SIG-M5 treated with dmso at 0.1 percent for 504 hours (cell line): ENCODE data around the gene DIP2B.
"Not testable (repeated sequence)": the region's sequence is repeated elsewhere in the genome, so short reads cannot be mapped to it uniquely, and the experiment has no call there.

ENCODE experiments used
- DNase-seq: peaks from one replicate; lab custom pipeline; 2025; ENCODE audit not compliant: unreplicated experiment; lab: John Stamatoyannopoulos, UW

DIP2B gene

DNA sequence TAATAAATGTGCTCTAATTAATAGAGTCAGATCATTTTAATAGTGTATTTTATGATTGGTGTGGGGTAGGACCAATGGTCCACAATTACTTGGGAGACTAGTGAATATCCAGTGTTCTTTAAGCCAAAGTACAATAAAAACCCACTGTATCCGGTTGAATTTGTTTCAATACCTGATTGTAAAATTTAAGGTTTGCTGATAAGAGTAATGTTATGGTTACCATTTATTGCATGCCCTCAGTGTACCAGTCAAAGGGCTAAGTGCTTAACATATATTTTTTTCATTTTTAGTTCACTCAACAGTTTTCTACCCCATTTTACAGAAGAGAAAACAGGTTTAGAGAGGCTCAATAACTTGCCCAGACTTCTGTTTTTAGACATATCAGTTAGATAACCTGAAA, 161.2 kb downstream of the DIP2B start:
- no peak for DNase-seq

DNA sequence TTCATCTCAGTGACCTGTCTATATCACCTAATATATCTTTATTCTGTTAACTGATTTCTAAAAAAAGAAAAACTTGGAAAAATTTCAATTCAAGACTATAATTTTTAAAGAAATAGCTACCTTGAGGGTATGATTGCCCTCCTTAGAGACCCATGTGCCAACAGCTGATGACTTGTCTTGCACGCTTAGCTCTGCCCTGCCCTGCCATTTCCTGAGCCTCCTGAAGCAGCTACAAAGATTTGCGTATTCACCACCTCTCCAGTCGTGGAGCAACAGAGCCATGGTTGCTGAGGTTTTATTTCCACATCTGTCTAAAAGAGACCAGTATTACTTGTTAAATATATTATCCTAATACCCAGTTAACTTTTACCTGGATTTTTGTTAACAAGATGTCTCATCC, 167.4 kb downstream of the DIP2B start:
- DNase-seq: no peak

DNA sequence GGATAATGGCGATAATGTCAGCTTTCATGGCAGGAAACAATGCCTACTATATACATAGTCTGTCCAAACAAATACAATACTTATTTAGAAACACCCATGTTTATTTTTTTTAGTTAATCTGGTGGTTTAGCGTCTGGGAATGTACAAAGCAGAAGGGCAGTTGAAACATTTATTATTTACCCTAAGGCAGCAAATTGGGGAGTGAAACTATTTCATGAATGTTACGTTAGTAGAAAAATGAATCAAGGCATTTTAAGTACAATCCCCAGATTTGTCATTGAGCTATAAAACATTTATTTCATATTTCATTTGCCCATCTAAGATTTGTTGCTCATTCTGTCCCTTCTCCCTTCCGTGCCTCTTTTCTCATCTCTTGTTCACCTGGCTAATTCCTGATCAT, 172.0 kb downstream of the DIP2B start:
- no peak for DNase-seq

DNA sequence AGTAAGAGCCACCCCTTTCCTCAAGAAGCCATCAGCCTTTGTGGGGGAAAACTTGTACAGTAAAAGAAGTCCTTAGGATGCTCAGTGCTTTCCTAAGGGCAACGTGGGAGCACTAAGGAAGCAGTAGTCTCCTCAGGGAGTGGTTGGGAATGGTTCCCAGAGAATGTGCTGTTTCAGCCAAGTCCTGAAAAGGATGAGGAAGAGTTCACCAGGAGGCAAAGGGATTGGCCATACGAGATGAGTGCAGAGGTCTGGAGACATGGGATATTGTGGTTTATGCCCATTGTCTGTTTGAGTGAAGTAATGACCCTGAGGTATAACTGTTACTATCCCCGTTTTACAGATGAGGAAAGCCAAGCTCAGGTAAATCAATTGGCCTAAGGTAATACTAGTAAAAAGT, 173.1 kb downstream of the DIP2B start:
- no peak for DNase-seq

DNA sequence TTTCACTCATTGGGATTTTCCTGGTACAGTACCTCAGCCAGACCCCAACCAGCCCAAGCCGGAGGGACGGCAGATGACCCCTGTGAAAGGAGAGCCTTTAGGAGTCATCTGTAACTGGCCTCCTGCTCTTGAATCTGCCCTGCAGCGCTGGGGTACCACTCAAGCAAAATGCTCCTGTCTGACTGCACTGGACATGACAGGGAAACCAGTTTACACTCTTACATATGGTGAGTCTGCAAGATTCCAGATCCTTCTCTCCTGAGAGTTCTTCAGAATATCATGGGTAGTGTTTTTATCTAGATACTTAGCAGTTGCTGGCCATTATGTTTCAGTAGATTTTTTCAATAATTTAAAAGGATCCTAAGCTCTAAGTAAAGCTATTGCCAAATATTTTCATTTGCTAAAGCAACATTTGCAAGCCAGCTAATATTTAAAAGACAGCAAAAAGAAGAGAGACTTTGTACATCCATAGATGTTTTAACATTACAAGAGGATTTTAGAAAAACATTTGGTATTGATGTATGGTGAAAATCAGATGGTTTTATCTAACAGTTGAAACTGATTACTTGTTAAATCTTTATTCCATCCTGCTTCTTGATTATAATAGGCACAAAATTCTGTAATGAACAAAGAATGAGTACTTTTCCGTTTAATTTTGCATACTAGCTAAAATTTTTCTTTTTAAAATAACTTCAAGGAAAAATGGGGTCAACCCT, 174.0 kb downstream of the DIP2B start:
- no peak for DNase-seq

DNA sequence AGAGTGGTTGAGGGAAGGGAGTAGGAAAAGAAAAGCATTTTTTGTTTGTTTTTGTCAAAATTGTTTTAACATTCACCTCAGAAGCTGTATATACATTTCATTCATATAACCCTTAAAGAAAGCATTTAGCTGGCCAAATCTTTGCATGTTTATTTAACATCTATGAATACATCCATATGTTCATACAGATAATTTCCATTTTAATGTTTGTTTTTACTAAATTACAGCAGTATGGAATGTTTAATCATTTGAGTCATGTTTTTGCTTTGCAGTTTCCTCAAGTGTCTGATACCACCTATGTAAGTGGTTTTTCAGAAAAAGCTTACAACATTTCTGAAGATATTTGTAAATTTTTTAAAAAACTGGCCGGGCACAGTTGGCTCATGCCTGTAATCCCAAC, 174.8 kb downstream of the DIP2B start:
- no peak for DNase-seq

DNA sequence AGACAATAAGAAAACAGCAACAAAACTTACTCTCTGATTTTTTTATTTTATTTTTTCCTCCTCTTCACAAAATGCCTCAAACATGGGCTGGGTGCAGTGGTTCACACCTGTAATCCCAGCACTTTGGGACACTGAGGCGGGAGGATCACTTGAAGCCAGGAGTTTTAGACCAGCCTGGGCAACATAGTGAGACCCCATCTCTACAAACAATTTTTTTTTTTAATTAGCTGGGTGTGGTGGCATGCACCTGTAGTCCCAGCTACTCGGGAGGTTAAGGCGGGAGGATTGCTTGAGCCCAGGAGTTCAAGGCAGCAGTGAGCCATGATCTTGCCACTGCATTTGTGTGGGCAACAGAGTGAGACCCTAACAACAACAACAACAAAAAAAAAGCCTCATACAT, 176.3 kb downstream of the DIP2B start:
- not testable (repeated sequence) for DNase-seq

DNA sequence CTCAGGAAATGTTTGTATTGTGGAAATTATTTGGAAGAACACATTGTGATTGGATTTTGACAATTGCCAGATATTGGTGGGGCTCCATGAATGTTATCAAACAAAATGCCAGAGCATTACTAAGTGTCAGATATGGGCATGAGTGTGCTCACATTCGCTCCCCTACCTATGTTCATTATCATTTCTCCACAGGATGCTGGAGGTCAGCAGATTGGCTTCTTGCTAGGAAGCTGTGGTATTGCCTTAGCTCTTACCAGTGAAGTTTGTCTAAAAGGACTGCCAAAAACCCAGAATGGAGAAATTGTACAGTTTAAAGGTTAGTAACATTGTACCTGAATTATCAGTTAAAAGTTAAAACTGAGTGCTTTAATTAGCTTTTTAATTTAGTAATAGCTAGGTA, 180.9 kb downstream of the DIP2B start:
- DNase-seq: no peak

DNA sequence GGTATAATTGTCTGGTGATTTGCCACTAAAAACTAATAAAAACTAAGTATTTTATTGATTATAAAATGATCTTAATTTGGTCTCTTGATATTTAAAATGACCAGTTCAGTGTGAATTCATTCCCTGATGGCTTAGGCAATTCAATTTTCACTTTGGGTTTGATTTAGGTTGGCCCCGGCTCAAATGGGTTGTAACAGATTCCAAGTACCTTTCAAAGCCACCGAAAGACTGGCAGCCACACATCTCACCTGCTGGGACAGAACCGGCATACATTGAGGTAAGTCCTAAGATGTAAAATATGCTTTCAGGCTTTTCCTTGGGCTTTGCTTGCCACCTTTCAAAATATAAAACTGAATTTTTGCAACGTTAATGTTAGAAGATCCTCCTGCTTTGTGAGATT, 181.6 kb downstream of the DIP2B start:
- DNase-seq: no peak

DNA sequence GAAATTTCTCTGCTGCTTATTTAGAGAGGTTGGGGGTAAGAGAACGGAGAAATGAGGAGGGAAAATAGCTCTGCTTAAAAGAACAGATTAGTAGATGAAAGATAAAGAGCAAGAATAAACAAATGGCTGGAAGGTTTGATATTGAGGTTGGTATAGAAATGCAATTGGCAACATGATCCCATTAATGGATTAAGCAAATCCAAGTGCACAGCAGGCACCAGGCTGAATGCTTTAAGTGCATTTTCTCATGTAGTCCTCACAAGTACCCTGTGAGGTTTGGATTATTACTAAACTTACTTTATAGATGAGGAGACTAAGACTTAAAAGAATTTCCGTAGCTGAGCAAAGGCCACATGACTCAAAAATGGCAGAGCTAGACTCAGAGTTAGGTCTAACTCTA, 182.2 kb downstream of the DIP2B start:
- no peak for DNase-seq

DNA sequence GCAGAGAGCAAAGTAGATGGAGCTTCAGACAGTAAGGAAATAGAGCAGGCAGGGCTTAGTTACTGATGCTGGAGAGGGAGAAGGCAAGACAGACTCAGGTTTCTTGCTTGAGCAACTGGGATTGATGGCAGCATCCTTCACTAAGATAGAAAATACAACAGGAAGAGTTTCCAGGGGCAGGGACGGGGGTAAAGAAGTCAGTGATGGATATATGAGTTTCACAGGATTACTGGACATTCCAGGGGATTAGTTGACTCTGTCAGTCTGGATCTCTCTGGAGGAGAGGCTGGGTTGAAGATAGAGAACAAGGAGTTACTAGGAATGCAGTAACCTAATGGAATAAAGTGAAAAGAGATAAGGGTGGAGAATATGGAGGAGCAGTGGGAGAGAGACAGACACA, 184.7 kb downstream of the DIP2B start:
- DNase-seq: no peak

DNA sequence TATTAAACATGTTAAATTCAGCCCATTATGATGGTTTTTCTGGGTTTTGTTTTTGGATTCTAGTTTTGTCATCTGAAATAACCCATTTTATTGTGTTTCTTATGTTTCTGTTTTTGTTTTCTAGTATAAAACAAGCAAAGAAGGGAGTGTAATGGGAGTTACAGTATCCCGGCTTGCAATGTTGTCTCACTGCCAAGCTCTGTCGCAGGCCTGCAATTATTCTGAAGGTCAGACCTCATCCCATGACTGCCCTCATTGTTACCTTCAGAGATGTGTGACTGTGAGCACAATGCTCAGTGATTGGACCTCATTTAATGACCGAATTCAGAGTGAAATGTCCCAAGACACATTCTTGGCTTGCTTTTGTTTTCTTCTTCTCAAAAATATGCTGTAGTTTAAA, 186.1 kb downstream of the DIP2B start:
- DNase-seq: no peak

DNA sequence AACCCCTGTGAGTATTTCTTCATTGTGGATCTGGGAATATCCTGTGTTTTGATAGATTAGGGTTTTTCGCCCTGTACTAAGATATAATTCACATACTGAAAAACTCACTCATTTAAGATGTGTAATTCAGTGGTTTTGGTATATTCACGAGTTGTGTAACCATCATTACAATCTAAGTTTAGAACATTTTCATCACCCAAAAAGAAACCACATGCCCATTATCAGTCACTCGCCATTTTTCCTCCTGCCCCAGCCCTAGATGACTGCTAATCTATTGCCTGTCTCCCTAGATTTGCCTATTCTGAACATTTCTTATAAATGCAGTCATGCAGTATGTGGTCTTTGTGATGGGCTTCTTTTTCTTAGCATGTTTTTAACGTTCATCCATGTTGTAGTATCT, 191.2 kb downstream of the DIP2B start:
- peak; percentile 61 for DNase-seq

DNA sequence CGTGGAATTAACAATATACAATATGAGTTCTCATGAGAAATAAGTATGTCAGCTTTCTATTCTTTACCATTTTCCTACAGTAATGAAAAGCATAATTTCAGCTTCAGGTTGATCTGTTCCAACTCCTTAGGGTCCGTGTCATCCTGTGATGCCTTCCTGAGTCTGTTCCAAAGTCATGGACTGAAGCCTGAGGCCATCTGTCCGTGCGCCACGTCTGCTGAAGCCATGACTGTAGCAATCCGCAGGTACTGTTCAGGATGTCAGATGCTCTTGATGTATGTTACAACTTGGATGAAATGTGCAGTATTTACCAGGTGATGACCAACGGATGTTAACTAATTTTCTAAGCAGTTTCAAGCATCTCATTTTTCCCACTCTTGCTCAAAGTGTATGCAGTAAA, 192.1 kb downstream of the DIP2B start:
- no peak for DNase-seq

DNA sequence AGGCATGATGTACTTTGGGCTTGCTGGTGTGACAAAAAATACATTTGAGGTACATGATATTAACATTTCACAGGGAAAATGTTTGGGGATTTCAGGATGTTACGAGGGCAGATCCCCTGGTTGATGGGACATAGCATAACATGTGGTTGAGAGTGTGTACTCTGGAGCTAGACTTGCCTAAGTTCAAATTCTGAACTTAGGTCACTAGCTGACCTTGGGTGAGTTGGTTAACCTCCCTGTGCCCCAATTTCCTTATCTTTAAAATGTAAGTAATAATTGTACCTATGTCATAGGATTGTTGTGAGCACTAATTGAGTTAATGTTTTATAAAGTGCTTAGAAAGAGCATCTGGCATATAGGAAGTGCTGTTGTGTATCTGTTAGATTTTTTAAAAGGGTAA, 194.4 kb downstream of the DIP2B start:
- no peak for DNase-seq

DNA sequence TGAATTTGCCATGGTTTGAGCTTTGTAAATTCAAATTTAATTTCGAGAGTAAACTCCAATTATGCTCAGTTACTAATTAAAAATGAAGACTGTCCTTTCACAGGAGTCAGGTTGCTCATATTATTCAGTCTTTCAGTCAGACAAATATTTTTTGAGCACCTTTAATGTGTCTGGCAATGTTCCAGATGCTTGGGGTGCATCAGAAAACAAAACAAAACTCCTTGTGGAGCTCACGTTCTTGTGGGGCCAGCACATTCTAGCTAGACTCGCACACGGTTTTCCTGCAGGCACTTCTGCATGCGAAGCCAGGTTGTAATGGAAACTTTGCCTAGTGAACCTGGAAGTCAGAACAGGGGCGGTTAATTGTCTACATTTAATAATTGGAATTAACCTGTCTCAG, 195.2 kb downstream of the DIP2B start:
- DNase-seq: no peak

DNA sequence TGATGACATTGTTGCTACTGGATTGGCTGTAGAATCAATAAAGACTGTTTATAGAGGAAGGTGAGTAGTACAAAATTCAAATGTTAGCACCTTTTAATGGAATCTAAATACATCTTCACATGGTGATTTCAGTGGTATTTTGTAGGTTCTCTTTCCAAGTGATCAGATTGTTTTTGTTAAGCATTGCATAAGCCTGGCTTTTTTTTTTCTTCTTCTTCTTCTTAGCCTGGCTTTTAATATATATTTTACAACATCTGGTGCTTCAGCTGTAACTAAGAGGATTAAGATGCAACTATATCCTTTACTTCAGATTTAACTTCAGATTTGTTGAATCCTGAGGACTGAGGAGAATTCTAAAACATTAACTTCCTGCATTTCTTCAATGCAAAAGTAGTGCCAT, 201.8 kb downstream of the DIP2B start:
- DNase-seq: no peak

DNA sequence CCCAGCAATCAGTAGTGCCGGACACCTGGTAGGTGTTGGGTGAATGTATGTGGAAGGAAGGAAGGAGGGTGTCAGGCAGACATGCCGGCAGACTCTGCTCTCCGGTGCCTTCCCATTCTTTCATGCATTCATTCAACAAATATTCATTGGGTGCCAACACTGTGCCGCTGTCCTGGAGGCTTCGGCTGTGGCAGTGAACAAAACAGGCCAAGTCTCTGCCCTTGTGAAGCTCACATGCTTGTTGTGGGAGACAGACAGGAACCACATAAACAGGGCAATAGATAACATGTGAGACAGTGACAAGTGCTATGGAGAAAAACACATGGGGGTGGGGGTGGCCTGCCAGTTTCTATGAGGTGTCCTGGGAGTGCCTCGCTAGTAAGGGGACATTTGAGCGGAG, 202.6 kb downstream of the DIP2B start:
- DNase-seq: no peak

DNA sequence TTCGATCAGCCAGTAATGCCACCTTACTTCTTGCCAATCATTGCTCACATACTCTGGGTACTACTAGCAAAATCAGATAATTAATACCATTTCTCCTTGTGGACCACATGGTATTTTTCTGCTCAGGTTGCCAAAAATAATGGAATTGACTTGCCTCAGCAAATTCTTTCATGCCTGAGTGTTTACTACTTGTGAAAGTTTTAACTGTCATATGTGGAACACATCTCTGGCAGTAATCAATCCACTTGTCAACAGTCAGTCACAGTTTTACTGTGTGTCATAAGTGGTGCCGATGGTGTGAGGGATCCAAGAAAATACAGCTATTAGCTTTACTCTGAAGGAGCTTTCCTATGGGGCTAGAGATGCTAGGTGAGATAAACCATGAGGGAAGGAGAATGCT, 203.8 kb downstream of the DIP2B start:
- no peak for DNase-seq

DNA sequence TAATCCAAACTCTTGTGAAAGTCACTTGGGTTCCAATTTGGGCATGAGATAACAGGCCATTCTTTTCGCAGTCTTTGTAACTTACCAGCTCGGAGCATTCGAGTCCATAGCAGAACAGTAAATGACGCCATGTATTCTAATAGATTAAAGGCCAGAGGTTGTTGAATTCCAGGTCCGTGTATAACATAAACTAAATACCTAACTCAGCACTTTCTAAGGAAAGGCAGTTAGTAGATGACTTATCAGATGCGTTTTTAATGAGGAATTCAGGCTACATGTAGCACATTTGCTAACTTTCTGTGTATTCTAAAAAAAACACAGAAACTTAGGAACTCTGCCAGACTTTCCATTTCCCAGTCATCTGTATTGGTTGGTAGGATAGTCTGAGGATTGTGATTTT, 206.3 kb downstream of the DIP2B start:
- DNase-seq: no peak

DNA sequence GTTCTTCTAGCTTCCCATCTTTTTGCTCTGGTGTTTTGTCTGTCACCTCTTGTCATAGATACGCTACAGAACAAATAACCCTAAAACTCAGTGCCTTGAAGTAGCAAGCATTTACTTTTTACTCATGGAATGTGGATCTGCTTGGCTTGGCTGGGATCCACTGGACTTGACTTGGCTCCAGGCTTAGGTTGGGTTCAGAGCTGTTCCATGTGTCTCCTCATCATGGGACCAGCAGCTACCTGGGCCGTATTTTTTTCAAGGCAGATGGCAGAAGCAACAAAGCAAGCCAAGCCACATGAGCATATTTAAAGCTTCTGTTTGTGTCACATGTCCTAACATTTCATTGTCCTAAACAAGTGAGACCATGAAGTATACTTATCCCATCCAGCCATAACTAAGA, 210.4 kb downstream of the DIP2B start:
- no peak for DNase-seq

DNA sequence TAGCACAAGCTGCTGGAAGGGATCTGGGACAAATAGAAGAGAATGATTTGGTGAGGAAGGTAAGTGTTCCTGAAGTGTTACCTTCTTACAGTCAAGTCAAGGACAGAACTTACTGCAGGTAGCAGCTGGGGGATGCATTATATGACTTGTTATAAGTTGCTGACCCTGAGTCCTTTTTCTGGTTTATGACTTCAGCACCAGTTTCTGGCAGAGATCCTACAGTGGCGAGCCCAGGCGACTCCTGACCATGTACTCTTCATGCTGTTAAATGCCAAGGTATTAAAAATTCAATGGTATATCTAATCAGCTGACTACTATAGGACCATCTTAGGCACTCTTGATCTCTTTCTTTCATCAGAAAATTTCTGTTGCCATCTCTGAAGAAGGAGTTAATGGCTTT, 214.0 kb downstream of the DIP2B start:
- no peak for DNase-seq

DNA sequence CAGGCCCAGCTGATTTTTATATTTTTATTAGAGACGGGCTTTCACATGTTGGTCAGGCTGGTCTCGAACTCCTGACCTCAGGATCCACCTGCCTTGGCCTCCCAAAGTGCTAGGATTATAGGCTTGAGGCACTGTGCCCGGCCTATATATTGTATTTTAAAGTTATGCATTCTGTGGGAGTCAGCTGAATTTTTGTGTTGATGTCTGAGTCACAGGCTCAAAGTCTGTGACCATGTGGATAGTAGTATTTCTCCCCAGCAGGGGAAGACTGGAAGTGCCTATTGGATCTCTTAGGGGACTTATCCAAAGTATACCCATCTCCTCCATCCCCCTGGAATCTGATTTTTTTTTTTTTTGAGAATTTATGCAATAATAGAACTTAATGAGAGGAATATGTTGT, 215.3 kb downstream of the DIP2B start:
- no peak for DNase-seq

DNA sequence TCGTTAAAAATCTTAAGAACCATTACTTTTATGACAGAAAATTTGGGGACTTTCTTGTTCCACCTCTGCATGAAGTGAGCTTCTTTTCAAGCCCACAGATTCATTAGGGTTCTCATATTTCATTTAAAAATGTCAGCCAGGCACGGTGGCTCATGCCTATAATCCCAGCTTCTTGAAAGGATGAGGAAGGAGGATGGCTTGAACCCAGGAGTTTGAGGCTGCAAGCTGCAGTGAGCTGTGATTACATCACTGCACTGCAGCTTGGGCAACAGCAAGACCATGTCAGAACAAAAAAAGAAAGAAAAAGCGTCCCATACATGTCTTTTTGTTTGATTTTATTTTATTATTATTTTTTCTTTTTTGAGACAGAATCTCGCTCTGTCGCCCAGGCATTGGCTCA, 215.7 kb downstream of the DIP2B start:
- no peak for DNase-seq
